ENCODE results near the gene GCNT1.
"Not testable (repeated sequence)": the region's sequence is repeated elsewhere in the genome, so short reads cannot be mapped to it uniquely, and the experiment has no call there.

GCNT1 gene

GRCh38 chr9:76444322-76444929 lies 14.6 kb upstream of the GCNT1 start:
- no peak for DNase-seq

GRCh38 chr9:76445976-76446375 lies 13.0 kb upstream of the GCNT1 start:
- no peak for DNase-seq

GRCh38 chr9:76448501-76448900 lies 10.5 kb upstream of the GCNT1 start:
- DNase-seq, result no peak

- peak in 3 of 4 experiments; percentile 23 to 52 (median 25) for DNase-seq
Measured at GRCh38 chr9:76451234-76451633, 7.7 kb upstream of the GCNT1 start.

GRCh38 chr9:76452839-76453238 lies 6.1 kb upstream of the GCNT1 start:
- no peak for DNase-seq

GRCh38 chr9:76453785-76454184 lies 5.2 kb upstream of the GCNT1 start:
- peak in 3 of 4 experiments; percentile 17 to 58 (median 49) for DNase-seq

- DNase-seq, result no peak
Measured at GRCh38 chr9:76454311-76454710, 4.7 kb upstream of the GCNT1 start.

- peak; percentile 22 to 57 (median 40) for DNase-seq
Measured at GRCh38 chr9:76456202-76456926, 2.6 kb upstream of the GCNT1 start.

GRCh38 chr9:76459694-76460635 lies 983 bp downstream of the GCNT1 start:
- peak; percentile 10 to 66 (median 54) for DNase-seq

GRCh38 chr9:76462126-76462525 lies 3.1 kb downstream of the GCNT1 start:
- DNase-seq, result no peak

GRCh38 chr9:76463211-76463610 lies 4.2 kb downstream of the GCNT1 start:
- no peak for DNase-seq

GRCh38 chr9:76464706-76465105 lies 5.7 kb downstream of the GCNT1 start:
- no peak for DNase-seq

GRCh38 chr9:76465442-76466298 lies 6.7 kb downstream of the GCNT1 start:
- DNase-seq, result no peak

- DNase-seq, result no peak
Measured at GRCh38 chr9:76466299-76466605, 7.3 kb downstream of the GCNT1 start.

- DNase-seq, result no peak
Measured at GRCh38 chr9:76474419-76474818, 15.4 kb downstream of the GCNT1 start.

- DNase-seq, result peak; percentile 37 to 77 (median 60)
Measured at GRCh38 chr9:76475686-76476085, 16.7 kb downstream of the GCNT1 start.

GRCh38 chr9:76477818-76478217 lies 18.8 kb downstream of the GCNT1 start:
- not testable (repeated sequence) for DNase-seq

- no peak for DNase-seq
Measured at GRCh38 chr9:76478226-76478625, 19.2 kb downstream of the GCNT1 start.

GRCh38 chr9:76479337-76479736 lies 20.4 kb downstream of the GCNT1 start:
- not testable (repeated sequence) for DNase-seq

- DNase-seq, result no peak
Measured at GRCh38 chr9:76486151-76486550, 27.2 kb downstream of the GCNT1 start.

- DNase-seq, result peak in 1 of 4 experiments; percentile 13
Measured at GRCh38 chr9:76490249-76490990, 31.4 kb downstream of the GCNT1 start.

GRCh38 chr9:76491056-76491455 lies 32.1 kb downstream of the GCNT1 start:
- peak in 3 of 4 experiments; percentile 34 to 41 (median 41) for DNase-seq

Measured in suppressor macrophage (primary cell).